Stimulated activated effector memory CD8-positive, alpha-beta T cell treated with anti-CD3 and anti-CD28 coated beads, Interleukin-12 subunit alpha, Interleukin-12 subunit beta, amount 100 ng/mL, for 72 hours (primary cell): ENCODE measurements around the gene DVL3.

ENCODE experiments used
- ATAC-seq: fragments of 150-1000 bp; cut with Tn5 transposase; 2 replicates; pipeline ENCODE4 v1.10.0; 2021
- DNase-seq, 2 donors: peaks; one replicate each; pipeline ENCODE4 v3.0.0; 2021 to 2022; ENCODE audit warnings: low spot score in 2 of 2
- H3K27ac Mint-ChIP-seq: one replicate; pipeline ENCODE4 v1.8.0; 2022; ENCODE audit warnings: mild to moderate bottlenecking, mixed read lengths
- H3K36me3 Mint-ChIP-seq: one replicate; pipeline ENCODE4 v1.8.0; 2022; ENCODE audit warnings: mild to moderate bottlenecking, mixed read lengths
- H3K4me1 Mint-ChIP-seq: one replicate; pipeline ENCODE4 v1.8.0; 2022; ENCODE audit warnings: mixed read lengths
- H3K4me3 Mint-ChIP-seq: one replicate; pipeline ENCODE4 v1.8.0; 2022; ENCODE audit warnings: mild to moderate bottlenecking, mixed read lengths
- H3K9me3 Mint-ChIP-seq: one replicate; pipeline ENCODE4 v1.8.0; 2022; ENCODE audit warnings: mixed read lengths

Gene DVL3

DNA sequence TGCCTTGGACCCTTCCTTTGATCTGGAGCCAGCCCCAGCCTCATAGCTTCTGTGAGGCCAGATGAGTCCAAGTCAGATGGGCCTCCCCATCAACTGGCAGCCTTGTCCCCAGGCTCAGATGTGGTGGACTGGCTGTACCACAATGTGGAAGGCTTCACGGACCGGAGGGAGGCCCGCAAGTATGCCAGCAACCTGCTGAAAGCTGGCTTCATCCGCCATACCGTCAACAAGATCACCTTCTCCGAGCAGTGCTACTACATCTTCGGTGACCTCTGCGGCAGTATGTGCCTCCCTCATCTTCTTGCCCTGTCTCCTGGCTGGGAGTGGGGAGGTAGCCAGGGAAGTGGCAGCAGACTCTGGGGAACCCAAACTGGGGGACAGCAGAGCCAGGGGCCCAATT, 12.6 kb downstream of the DVL3 start:
- peaks cover 25% of the 10 kb centered on the region for H3K4me1 Mint-ChIP-seq
- ATAC-seq (no peak), DNase-seq (no peak)
- no peaks in the 10 kb centered on the region for H3K9me3 Mint-ChIP-seq
- H3K27ac Mint-ChIP-seq, result no peak overlapping the region
- peaks cover 63% of the 10 kb centered on the region for H3K36me3 Mint-ChIP-seq
- H3K4me3 Mint-ChIP-seq, result no peak overlapping the region

DNA sequence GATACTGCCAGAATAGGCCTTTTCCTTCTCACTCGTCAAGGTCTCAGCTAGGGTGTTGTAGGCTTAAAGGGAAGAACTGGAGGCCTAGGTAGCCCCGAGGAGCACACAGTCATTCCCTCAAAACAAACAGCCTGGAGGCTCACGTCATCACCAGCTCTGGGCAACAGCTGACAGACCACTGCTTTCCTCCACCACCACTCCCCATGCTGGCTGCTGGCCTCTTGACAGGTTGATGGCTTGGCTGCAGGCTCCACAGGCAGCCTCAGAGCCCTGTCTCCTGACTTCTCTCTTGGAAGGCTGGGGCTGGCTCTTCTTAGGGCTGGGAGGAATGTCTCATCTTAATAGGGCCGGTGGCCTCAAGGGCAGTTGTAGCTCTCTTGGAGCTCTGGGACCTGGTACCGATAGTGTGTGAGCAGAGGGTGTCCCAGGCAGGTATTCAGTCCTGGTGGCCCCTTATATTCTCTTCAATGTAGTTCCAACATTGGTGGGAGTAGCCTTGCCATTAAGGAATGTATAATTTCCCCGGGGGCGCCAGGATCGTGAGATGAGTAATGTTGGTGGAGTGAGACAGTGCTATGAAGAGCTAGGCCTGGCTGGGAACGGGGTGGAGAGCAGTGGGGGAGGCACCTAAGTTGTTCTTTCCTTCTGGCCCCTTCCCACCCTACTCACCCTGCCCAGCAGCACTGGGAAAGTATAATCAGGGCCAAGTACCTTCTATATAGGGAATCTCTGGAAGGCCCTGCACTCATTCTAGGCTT, 13.4 kb downstream of the DVL3 start:
- Mint-ChIP-seq H3K27ac (no peak overlapping the region), H3K9me3 (no peaks in the 10 kb centered on the region), H3K36me3 (peaks cover 61% of the 10 kb centered on the region), H3K4me3 (no peak overlapping the region), H3K4me1 (peaks cover 23% of the 10 kb centered on the region)
- DNase-seq (no peak), ATAC-seq (no peak)

GRCh38 chr3:184169896-184170875, 15.0 kb downstream of the DVL3 start:
- Mint-ChIP-seq H3K4me3 (no peak overlapping the region), H3K4me1 (peaks cover 13% of the 10 kb centered on the region), H3K36me3 (peaks cover 47% of the 10 kb centered on the region), H3K9me3 (no peaks in the 10 kb centered on the region), H3K27ac (no peak overlapping the region)
- DNase-seq (no peak), ATAC-seq (no peak)

- Mint-ChIP-seq H3K36me3 (peaks cover 40% of the 10 kb centered on the region), H3K4me1 (peaks cover 25% of the 10 kb centered on the region), H3K27ac (peak overlapping the region; percentile 9), H3K4me3 (no peak overlapping the region), H3K9me3 (no peaks in the 10 kb centered on the region)
- ATAC-seq (no peak), DNase-seq (no peak)
Measured at GRCh38 chr3:184171562-184171961, 16.4 kb downstream of the DVL3 start.

- no peak overlapping the region for H3K4me3 Mint-ChIP-seq
- no peak for ATAC-seq
- peak overlapping the region; percentile 44 for H3K27ac Mint-ChIP-seq
- peaks cover 34% of the 10 kb centered on the region for H3K4me1 Mint-ChIP-seq
- peaks cover 40% of the 10 kb centered on the region for H3K36me3 Mint-ChIP-seq
- DNase-seq, result no peak
- H3K9me3 Mint-ChIP-seq, result no peaks in the 10 kb centered on the region
Measured at GRCh38 chr3:184172681-184173373, 17.6 kb downstream of the DVL3 start.

- Mint-ChIP-seq H3K4me3 (no peak overlapping the region), H3K9me3 (no peaks in the 10 kb centered on the region), H3K36me3 (peaks cover 45% of the 10 kb centered on the region), H3K4me1 (peaks cover 39% of the 10 kb centered on the region), H3K27ac (peak overlapping the region; percentile 44)
- ATAC-seq, result no peak
- DNase-seq, result no peak
Measured at GRCh38 chr3:184173374-184173722, 18.2 kb downstream of the DVL3 start.

GRCh38 chr3:184174284-184174645, 19.1 kb downstream of the DVL3 start:
- peak overlapping the region; percentile 97 for H3K4me3 Mint-ChIP-seq
- H3K27ac Mint-ChIP-seq, result peak overlapping the region; percentile 97
- H3K36me3 Mint-ChIP-seq, result peaks cover 45% of the 10 kb centered on the region
- H3K4me1 Mint-ChIP-seq, result peaks cover 45% of the 10 kb centered on the region
- DNase-seq (no peak), ATAC-seq (peak; percentile 0)
- H3K9me3 Mint-ChIP-seq, result no peaks in the 10 kb centered on the region

GRCh38 chr3:184174646-184175492, 19.7 kb downstream of the DVL3 start, which contains the start of gene AP2M1:
TSS of gene AP2M1 (plus strand) at chr3:184174855. CDS start at chr3:184176994, 2,139 bp downstream.
- ATAC-seq, result peak; percentile 96
- Mint-ChIP-seq H3K4me1 (peaks cover 45% of the 10 kb centered on the region), H3K9me3 (no peaks in the 10 kb centered on the region), H3K36me3 (peaks cover 46% of the 10 kb centered on the region), H3K27ac (peak within 1 kb of the TSS; percentile 97), H3K4me3 (peak within 1 kb of the TSS; percentile 97)
- peak; percentile 98 to 99 for DNase-seq

DNA sequence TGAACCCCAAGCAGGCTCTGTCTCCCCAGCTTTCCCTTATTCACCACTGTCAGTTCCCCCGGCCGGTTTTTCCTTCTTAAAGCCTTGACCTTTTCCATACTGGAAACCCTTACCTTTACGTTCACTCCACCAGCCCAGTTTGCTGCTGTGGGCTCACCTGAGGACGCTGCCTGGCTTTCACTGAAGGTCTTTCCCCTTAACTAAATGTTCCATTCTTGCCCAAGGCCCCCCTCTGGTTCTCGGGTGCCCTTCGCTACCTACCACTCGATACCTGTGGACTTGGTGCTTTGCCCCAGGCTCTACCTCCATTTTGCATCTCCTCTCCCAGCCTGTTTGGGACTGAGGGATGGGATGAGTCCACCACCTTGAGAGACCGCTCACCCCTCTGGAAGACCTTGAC, 20.3 kb downstream of the DVL3 start:
- Mint-ChIP-seq H3K9me3 (no peaks in the 10 kb centered on the region), H3K4me3 (peak overlapping the region; percentile 97), H3K36me3 (peaks cover 52% of the 10 kb centered on the region), H3K27ac (peak overlapping the region; percentile 97), H3K4me1 (peaks cover 45% of the 10 kb centered on the region)
- ATAC-seq, result no peak
- no peak for DNase-seq

DNA sequence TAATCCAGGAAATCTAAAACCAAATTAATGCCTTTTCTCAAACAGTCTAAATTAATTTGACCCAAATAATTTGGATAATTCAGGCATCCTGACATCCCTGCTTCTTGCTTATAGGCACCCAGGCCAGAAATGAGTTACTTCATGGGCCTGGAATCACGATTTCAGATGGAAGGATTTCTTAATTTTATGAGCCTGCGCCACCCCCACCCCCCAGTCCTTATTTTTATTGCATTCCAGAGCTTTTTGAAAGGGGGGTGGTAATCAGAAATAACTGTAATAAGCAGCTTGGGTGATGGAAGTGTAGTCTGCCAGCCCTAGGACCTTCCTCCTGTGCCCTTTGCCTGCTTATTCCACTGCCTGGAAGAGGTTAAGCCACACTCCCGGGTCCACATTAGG, 20.8 kb downstream of the DVL3 start:
- ATAC-seq (no peak), DNase-seq (no peak)
- Mint-ChIP-seq H3K36me3 (peaks cover 53% of the 10 kb centered on the region), H3K4me3 (peak overlapping the region; percentile 97), H3K9me3 (no peaks in the 10 kb centered on the region), H3K4me1 (peaks cover 43% of the 10 kb centered on the region), H3K27ac (peak overlapping the region; percentile 97)

- no peak for DNase-seq
- H3K36me3 Mint-ChIP-seq, result peaks cover 53% of the 10 kb centered on the region
- H3K27ac Mint-ChIP-seq, result peak overlapping the region; percentile 70
- no peak for ATAC-seq
- H3K4me1 Mint-ChIP-seq, result peaks cover 36% of the 10 kb centered on the region
- peak overlapping the region; percentile 97 for H3K4me3 Mint-ChIP-seq
- no peaks in the 10 kb centered on the region for H3K9me3 Mint-ChIP-seq
Measured at GRCh38 chr3:184176377-184177330, 21.5 kb downstream of the DVL3 start.

GRCh38 chr3:184177331-184177731, 22.2 kb downstream of the DVL3 start:
- no peak for DNase-seq
- ATAC-seq, result no peak
- H3K27ac Mint-ChIP-seq, result peak overlapping the region; percentile 70
- peaks cover 33% of the 10 kb centered on the region for H3K4me1 Mint-ChIP-seq
- H3K36me3 Mint-ChIP-seq, result peaks cover 59% of the 10 kb centered on the region
- peak overlapping the region; percentile 97 for H3K4me3 Mint-ChIP-seq
- H3K9me3 Mint-ChIP-seq, result no peaks in the 10 kb centered on the region

- DNase-seq, result no peak
- Mint-ChIP-seq H3K4me1 (peaks cover 33% of the 10 kb centered on the region), H3K27ac (peak overlapping the region; percentile 70), H3K9me3 (no peaks in the 10 kb centered on the region), H3K4me3 (peak overlapping the region; percentile 97), H3K36me3 (peaks cover 64% of the 10 kb centered on the region)
- no peak for ATAC-seq
Measured at GRCh38 chr3:184177767-184178306, 22.7 kb downstream of the DVL3 start.
